Neural progenitor cell (in vitro differentiated cells): Measurements from ENCODE around the gene NFATC2IP. TPM values are rescaled to one million over a fixed set of nuclear protein-coding genes. Genes with fewer than 3 reads are reported as not detected.
"Not testable (repeated sequence)": the region's sequence is repeated elsewhere in the genome, so short reads cannot be mapped to it uniquely, and the experiment has no call there.

Experiments used
- DNase-seq: peaks from one replicate; pipeline ENCODE4 v3.0.0-alpha.2; 2016; ENCODE audit warnings: low spot score
- H2AFZ ChIP-seq: fragments of 200-600 bp; sonication (generic); replicated peaks from 2 replicates; pipeline ENCODE4 v1.6.1; 2016; ENCODE audit warnings: antibody characterized with exemption
- H3F3A ChIP-seq: fragments of 200-600 bp; sonication (generic); 2 replicates; pipeline ENCODE4 v1.6.1; 2016; ENCODE audit warnings: antibody characterized with exemption, low read depth
- H3K27ac ChIP-seq: fragments of 200-600 bp; sonication (generic); 2 replicates; pipeline ENCODE4 v1.5.1; 2016; ENCODE audit warnings: mild to moderate bottlenecking
- H3K27me3 ChIP-seq: fragments of 200-600 bp; sonication (generic); 2 replicates; pipeline ENCODE4 v1.6.1; 2016; ENCODE audit warnings: mild to moderate bottlenecking, moderate library complexity
- H3K36me3 ChIP-seq: fragments of 200-600 bp; sonication (generic); 2 replicates; pipeline ENCODE4 v1.5.1; 2016
- H3K4me1 ChIP-seq: fragments of 200-600 bp; sonication (generic); 2 replicates; pipeline ENCODE4 v1.6.1; 2016; ENCODE audit warnings: mixed run types
- H3K4me2 ChIP-seq: fragments of 200-600 bp; sonication (generic); 2 replicates; pipeline ENCODE4 v1.6.1; 2016
- H3K4me3 ChIP-seq: fragments of 200-600 bp; sonication (generic); 2 replicates; pipeline ENCODE4 v1.5.1; 2016
- H3K79me2 ChIP-seq: fragments of 200-600 bp; sonication (generic); 2 replicates; pipeline ENCODE4 v1.6.1; 2016; ENCODE audit warnings: low read depth
- H3K9ac ChIP-seq: fragments of 200-600 bp; sonication (generic); 2 replicates; pipeline ENCODE4 v1.6.1; 2016
- H3K9me3 ChIP-seq: fragments of 200-600 bp; sonication (generic); 2 replicates; pipeline ENCODE4 v1.5.1; 2016; ENCODE audit warnings: low read depth
- H4K20me1 ChIP-seq: fragments of 200-600 bp; sonication (generic); 2 replicates; pipeline ENCODE4 v1.6.1; 2016; ENCODE audit warnings: low read depth
- H3K27ac Mint-ChIP-seq: 3 replicates; pipeline ENCODE4 v1.8.0; 2021; ENCODE audit warnings: mixed read lengths
- H3K27me3 Mint-ChIP-seq: 2 replicates; pipeline ENCODE4 v1.8.0; 2022; ENCODE audit warnings: low read depth, mild to moderate bottlenecking, inconsistent platforms, moderate library complexity, mixed read lengths; ENCODE audit not compliant: insufficient read depth
- H3K36me3 Mint-ChIP-seq: 3 replicates; pipeline ENCODE4 v1.8.0; 2021; ENCODE audit warnings: mixed read lengths
- H3K4me1 Mint-ChIP-seq: 3 replicates; pipeline ENCODE4 v1.8.0; 2021; ENCODE audit warnings: mixed read lengths
- H3K4me3 Mint-ChIP-seq: 3 replicates; pipeline ENCODE4 v1.8.0; 2021; ENCODE audit warnings: mild to moderate bottlenecking, moderate library complexity, mixed read lengths
- H3K9me3 Mint-ChIP-seq: 3 replicates; pipeline ENCODE4 v1.8.0; 2020; ENCODE audit warnings: mixed read lengths
- CTCF ChIP-seq: fragments of 200-600 bp; sonication (generic); IDR thresholded peaks from 2 replicates; pipeline ENCODE4 v1.5.1; 2017; ENCODE audit warnings: antibody characterized with exemption, mild to moderate bottlenecking
- EZH2 ChIP-seq: fragments of 200-600 bp; sonication (generic); IDR thresholded peaks from 2 replicates; pipeline ENCODE4 v1.6.1; 2017; ENCODE audit warnings: antibody characterized with exemption, mild to moderate bottlenecking, moderate library complexity
- EZH2phosphoT487 ChIP-seq: fragments of 200-600 bp; sonication (generic); IDR thresholded peaks from 2 replicates; pipeline ENCODE4 v1.6.1; 2017; ENCODE audit warnings: antibody characterized with exemption
- total RNA-seq: library from RNA; depleted of rRNA; stranded (reverse); fragments of >200 nt; gene quantifications from 2 replicates; pipeline ENCODE4 v1.2.3, GENCODE V29; 2015; ENCODE audit warnings: low replicate concordance

Gene NFATC2IP
- total RNA-seq, 1 donor from 2014 or later, result 33.2 TPM

GRCh38 chr16:28937222-28937876 is 13.4 kb upstream of the NFATC2IP start:
- Histone ChIP-seq H3K9me3 (no peaks in the 10 kb centered on the region), H3K9ac (no peak overlapping the region), H3K27ac (no peak overlapping the region), H3K27me3 (no peaks in the 10 kb centered on the region), H4K20me1 (no peaks in the 10 kb centered on the region), H3K36me3 (no peaks in the 10 kb centered on the region), H3K79me2 (no peaks in the 10 kb centered on the region), H3F3A (no peaks in the 10 kb centered on the region), H3K4me1 (no peaks in the 10 kb centered on the region), H3K4me3 (no peak overlapping the region), H3K4me2 (no peak overlapping the region), H2AFZ (no peak overlapping the region)
- TF ChIP-seq EZH2phosphoT487 (no peak), EZH2 (no peak), CTCF (no peak)
- H3K27ac Mint-ChIP-seq, result no peak overlapping the region
- H3K36me3 Mint-ChIP-seq, result no peaks in the 10 kb centered on the region
- H3K4me1 Mint-ChIP-seq, result peaks cover 10% of the 10 kb centered on the region
- no peak for DNase-seq
- no peak overlapping the region for H3K4me3 Mint-ChIP-seq
- H3K9me3 Mint-ChIP-seq, result no peaks in the 10 kb centered on the region
- H3K27me3 Mint-ChIP-seq, result peaks cover 5% of the 10 kb centered on the region

DNA sequence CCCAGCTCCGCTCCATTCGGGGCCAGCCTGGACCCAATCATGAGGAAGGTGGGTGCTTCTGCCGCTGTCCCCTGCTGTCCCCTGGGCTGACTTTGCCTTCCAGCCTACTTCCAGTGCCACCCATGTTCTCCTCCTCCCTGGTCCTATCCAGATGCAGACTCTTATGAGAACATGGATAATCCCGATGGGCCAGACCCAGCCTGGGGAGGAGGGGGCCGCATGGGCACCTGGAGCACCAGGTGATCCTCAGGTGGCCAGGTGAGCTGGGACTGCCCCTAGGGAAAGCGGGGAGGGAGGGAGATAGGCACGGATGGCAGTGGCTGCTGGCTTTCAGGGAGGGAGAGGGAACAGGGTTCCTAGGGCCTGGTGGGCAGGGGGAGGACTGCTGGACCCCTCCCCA is 12.0 kb upstream of the NFATC2IP start:
- Histone ChIP-seq H3K4me2 (no peak overlapping the region), H3K27me3 (no peaks in the 10 kb centered on the region), H3K36me3 (no peaks in the 10 kb centered on the region), H4K20me1 (no peaks in the 10 kb centered on the region), H3K79me2 (no peaks in the 10 kb centered on the region), H3K27ac (no peak overlapping the region), H2AFZ (no peak overlapping the region), H3F3A (no peaks in the 10 kb centered on the region), H3K9ac (no peak overlapping the region), H3K9me3 (no peaks in the 10 kb centered on the region), H3K4me1 (no peaks in the 10 kb centered on the region), H3K4me3 (no peak overlapping the region)
- TF ChIP-seq EZH2phosphoT487, result no peak
- no peak for TF ChIP-seq EZH2
- TF ChIP-seq CTCF, result no peak
- no peak overlapping the region for H3K27ac Mint-ChIP-seq
- no peak for DNase-seq
- peaks cover 8% of the 10 kb centered on the region for H3K27me3 Mint-ChIP-seq
- no peak overlapping the region for H3K4me3 Mint-ChIP-seq
- no peaks in the 10 kb centered on the region for H3K36me3 Mint-ChIP-seq
- no peaks in the 10 kb centered on the region for H3K9me3 Mint-ChIP-seq
- peaks cover 9% of the 10 kb centered on the region for H3K4me1 Mint-ChIP-seq

GRCh38 chr16:28939825-28940224 is 10.9 kb upstream of the NFATC2IP start:
- not testable (repeated sequence) for H3K9me3 Mint-ChIP-seq

DNA sequence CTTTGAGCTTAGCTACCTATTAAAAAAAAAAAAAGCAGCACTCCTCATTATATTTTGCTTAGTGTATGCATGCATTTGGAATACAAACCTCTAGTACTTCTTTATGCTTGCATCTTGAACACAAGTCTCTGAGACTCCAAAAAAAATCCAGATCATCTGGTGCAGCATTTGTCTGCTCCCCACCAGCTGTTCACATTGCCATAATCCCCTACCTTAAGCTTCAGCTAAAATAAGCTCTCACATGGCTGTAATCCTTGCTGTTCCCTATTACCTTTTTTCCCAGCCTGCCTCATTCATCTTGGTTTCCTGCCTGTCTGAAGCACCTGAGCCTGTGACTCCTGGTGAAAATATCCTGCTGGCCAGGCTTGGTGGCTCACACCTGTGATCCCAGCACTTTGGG is 7.5 kb upstream of the NFATC2IP start:
- TF ChIP-seq EZH2phosphoT487, result no peak
- no peak for TF ChIP-seq CTCF
- no peak for TF ChIP-seq EZH2
- Histone ChIP-seq H3K27ac (no peak overlapping the region), H3K9ac (no peak overlapping the region), H2AFZ (no peak overlapping the region), H3K36me3 (no peaks in the 10 kb centered on the region), H3K27me3 (peaks cover 19% of the 10 kb centered on the region), H3K9me3 (no peaks in the 10 kb centered on the region), H3K4me2 (no peak overlapping the region), H3K4me1 (no peaks in the 10 kb centered on the region), H3F3A (peaks cover 3% of the 10 kb centered on the region), H4K20me1 (no peaks in the 10 kb centered on the region), H3K4me3 (no peak overlapping the region), H3K79me2 (no peaks in the 10 kb centered on the region)
- Mint-ChIP-seq H3K27ac (peak overlapping the region; percentile 20), H3K36me3 (no peaks in the 10 kb centered on the region), H3K9me3 (no peaks in the 10 kb centered on the region), H3K27me3 (peaks cover 8% of the 10 kb centered on the region), H3K4me1 (peaks cover 14% of the 10 kb centered on the region), H3K4me3 (peak overlapping the region; percentile 19)
- no peak for DNase-seq

More at GRCh38 chr16:28939825-28940224, 10.9 kb upstream of the NFATC2IP start:
- not testable (repeated sequence) for H3K27ac Mint-ChIP-seq, H3K36me3 Mint-ChIP-seq, H3K27me3 ChIP-seq, H3K36me3 ChIP-seq, H3K27ac ChIP-seq, H3K79me2 ChIP-seq, H3K4me2 ChIP-seq, H2AFZ ChIP-seq, DNase-seq, H3K4me3 Mint-ChIP-seq, H3K4me1 ChIP-seq, H3K9ac ChIP-seq, H3K4me3 ChIP-seq, H3F3A ChIP-seq, H3K9me3 ChIP-seq, H4K20me1 ChIP-seq, H3K27me3 Mint-ChIP-seq
- peaks cover 11% of the 10 kb centered on the region for H3K4me1 Mint-ChIP-seq
